Suprapubic skin (tissue), 4 donors: ENCODE data around the gene RGS11.

Experiments
- CTCF ChIP-seq, 2 donors: fragments of 200-600 bp in 1 of 2; fragments of 450-650 bp in 1 of 2; sonication (generic) in 1 of 2; IDR thresholded peaks; one replicate each; pipeline ENCODE4 v1.5.1; 2016 to 2019; ENCODE audit warnings: antibody characterized with exemption in 2 of 2, mild to moderate bottlenecking in 1 of 2, moderate library complexity in 1 of 2
- EP300 ChIP-seq: sonication (generic); formaldehyde crosslinking; IDR thresholded peaks from one replicate; pipeline ENCODE4 v1.6.1; 2017; ENCODE audit warnings: antibody characterized with exemption
- POLR2A ChIP-seq, 2 donors: fragments of 450-650 bp; IDR thresholded peaks; one replicate each; pipeline ENCODE4 v1.6.1; 2017; ENCODE audit warnings: antibody characterized with exemption in 2 of 2, mild to moderate bottlenecking in 2 of 2, moderate library complexity in 2 of 2
- POLR2AphosphoS5 ChIP-seq, 3 donors: sonication (generic); formaldehyde crosslinking; IDR thresholded peaks; one replicate each; pipeline ENCODE4 v1.6.1; 2017; ENCODE audit warnings: antibody characterized with exemption in 3 of 3

DNA sequence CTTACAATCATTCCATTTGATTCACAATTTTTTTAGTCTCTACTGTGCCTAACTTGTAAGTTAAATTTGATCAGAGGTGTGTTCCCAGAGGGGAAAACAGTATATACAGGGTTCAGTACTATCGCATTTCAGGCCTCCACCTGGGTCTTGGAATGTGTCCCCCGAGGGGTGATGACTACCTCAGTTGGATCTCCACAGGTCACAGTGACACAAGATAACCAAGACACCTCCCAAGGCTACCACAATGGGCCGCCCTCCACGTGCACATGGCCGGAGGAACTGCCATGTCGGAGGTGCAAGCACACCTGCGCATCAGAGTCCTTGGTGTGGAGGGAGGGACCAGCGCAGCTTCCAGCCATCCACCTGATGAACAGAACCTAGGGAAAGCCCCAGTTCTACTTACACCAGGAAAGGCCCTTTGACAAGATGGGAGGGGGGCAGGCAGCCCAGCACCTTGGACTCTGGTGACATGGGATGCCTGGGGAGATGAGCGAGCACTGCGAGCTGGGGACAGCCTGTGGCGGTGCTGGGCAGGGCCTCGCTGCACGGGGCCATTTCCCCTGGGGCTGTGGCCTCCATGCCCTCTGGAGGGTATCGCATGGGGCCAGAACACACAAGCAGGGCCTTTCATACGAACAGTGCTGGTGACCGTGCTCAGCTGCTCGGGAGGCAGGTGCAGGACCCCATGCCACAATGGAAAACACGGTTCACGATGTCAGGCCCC is 41.2 kb upstream of the RGS11 start:
- no peak for TF ChIP-seq CTCF (IDR thresholded peaks at IDR 0.05)
- no peak for TF ChIP-seq EP300
- TF ChIP-seq POLR2A (IDR thresholded peaks at IDR 0.05) = no peak
- no peak for TF ChIP-seq POLR2AphosphoS5 (IDR thresholded peaks at IDR 0.05)
